ENCODE data around the gene NPEPPS. TPM values are rescaled to one million over a fixed set of nuclear protein-coding genes. Genes with fewer than 3 reads are reported as not detected.
A peak's percentile ranks its signal among the peaks of the same experiment; 100 is the strongest.
"Not testable (repeated sequence)": the region's sequence is repeated elsewhere in the genome, so short reads cannot be mapped to it uniquely, and the experiment has no call there.

NPEPPS gene, protein sequence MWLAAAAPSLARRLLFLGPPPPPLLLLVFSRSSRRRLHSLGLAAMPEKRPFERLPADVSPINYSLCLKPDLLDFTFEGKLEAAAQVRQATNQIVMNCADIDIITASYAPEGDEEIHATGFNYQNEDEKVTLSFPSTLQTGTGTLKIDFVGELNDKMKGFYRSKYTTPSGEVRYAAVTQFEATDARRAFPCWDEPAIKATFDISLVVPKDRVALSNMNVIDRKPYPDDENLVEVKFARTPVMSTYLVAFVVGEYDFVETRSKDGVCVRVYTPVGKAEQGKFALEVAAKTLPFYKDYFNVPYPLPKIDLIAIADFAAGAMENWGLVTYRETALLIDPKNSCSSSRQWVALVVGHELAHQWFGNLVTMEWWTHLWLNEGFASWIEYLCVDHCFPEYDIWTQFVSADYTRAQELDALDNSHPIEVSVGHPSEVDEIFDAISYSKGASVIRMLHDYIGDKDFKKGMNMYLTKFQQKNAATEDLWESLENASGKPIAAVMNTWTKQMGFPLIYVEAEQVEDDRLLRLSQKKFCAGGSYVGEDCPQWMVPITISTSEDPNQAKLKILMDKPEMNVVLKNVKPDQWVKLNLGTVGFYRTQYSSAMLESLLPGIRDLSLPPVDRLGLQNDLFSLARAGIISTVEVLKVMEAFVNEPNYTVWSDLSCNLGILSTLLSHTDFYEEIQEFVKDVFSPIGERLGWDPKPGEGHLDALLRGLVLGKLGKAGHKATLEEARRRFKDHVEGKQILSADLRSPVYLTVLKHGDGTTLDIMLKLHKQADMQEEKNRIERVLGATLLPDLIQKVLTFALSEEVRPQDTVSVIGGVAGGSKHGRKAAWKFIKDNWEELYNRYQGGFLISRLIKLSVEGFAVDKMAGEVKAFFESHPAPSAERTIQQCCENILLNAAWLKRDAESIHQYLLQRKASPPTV
- 100 to 1,000 TPM in 2 of 8 experiments, 10 to 100 TPM in 6; 57.4 to 132 (median 72.7) TPM for total RNA-seq

DNA sequence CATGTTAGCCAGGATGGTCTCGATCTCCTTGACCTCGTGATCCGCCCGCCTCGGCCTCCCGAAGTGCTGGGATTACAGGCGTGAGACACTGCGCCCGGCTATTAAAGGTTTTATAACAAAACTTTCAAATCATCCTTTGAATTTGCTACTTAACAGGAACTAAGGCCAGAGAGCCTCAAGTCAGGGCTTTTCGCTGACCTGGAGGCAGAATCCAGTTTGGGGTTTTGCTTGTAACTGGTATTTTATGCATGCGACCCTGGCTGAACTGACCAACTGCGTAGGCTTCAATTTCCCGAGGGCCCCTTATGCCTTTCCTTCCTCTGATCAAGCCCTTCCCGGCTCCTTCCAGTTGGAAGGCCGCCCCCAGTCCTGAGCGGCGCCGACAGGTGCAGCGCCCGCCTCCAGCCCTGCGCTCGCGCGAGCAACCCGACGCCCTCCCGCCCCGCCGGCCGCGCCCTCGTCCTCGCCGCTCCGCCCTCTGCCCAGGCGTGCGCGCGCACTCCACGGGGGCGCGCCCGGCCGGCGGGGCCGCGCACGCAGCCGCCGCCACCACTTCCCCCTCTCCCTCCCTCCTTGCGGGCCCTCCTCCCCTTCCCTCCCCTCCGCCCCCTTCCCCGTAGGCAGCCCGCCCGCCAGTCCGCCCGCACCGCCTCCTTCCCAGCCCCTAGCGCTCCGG lies at the start of gene NPEPPS:
Gene NPEPPS (plus strand): TSS at position 552 of the 676 bp plus-strand sequence. CDS start 193 bp downstream, outside the sequence.
- H3K4me1 ChIP-seq (replicated peaks in 1 of 2); in situ Hi-C loops (cut with MboI; ENCODE audit: low pct_unique_long_range_greater_than_20kb in 2 of 9, low sequenced_read_pairs in 9 of 9, unreplicated experiment in 9 of 9): not testable (repeated sequence)
- WGBS, 10 experiments = 100% methylated on average over 2 of the region's 60 CpGs; no CpG with 5 or more reads in 9 of the 10 experiments
- peak; percentile 60 to 85 (median 82) for ATAC-seq (replicated peaks in 6 of 8)
- peak within 1 kb of the TSS; percentile 52 to 79 (median 57) for H3K4me3 ChIP-seq
- H3K27ac ChIP-seq = peak within 1 kb of the TSS; percentile 66 to 93

DNA sequence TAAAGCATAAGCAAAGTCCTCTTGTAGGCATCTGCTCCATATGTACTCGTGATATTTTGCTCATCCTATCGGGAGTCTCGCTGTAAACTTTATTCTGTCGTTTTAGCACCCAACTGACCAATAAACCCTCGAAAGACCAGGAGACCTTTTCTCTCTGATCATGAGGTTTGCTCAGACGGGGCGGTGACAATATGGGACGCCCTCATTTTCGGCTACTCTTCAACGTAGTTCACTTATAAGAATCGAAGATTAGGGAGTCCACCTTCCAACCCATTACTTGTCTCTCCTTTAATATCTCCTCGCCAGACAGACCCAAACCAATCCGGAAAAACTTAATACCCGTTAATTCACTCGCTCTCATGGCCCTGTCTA lies 39.1 kb upstream of the NPEPPS start:
- H3K4me3 ChIP-seq = peak overlapping the region; percentile 48 to 76 (median 57)
- H3K4me1 ChIP-seq (replicated peaks in 1 of 2); in situ Hi-C loops (cut with MboI; ENCODE audit: low pct_unique_long_range_greater_than_20kb in 2 of 9, low sequenced_read_pairs in 9 of 9, unreplicated experiment in 9 of 9): not testable (repeated sequence)
- H3K27ac ChIP-seq = peak overlapping the region in 1 of 2 donors; percentile 60
- 0% methylated on average over 2 of the region's 15 CpGs; no CpG with 5 or more reads in 8 of the 10 experiments for WGBS, 10 experiments
- ATAC-seq (replicated peaks in 6 of 8) = peak in 3 of 8 experiments; percentile 19 to 32 (median 24)

DNA sequence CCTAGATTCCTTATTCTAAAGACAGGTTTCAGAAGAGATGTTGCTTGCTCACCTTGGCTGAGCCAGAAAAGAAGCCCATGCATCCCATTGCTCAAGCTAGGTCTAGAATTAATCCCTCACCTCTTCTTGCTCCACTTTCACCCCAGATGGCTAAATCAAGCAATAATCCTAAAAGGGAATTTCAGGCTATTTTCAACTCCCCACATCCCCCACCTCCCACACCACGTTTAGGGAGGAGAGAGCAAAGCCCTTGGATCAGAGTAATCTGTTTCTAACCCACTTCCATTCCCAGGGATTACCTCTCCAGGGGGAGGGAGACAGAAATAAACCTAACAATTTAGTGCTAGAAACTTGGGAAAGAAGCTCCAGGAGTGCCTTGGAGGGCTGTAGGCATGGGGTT lies 31.8 kb upstream of the NPEPPS start:
- H3K4me3 ChIP-seq; H3K4me1 ChIP-seq (replicated peaks in 1 of 2); ATAC-seq (replicated peaks in 6 of 8); in situ Hi-C loops (cut with MboI; ENCODE audit: low pct_unique_long_range_greater_than_20kb in 2 of 9, low sequenced_read_pairs in 9 of 9, unreplicated experiment in 9 of 9); H3K27ac ChIP-seq: not testable (repeated sequence)
- WGBS, 10 experiments = no CpG with 5 or more reads among the region's 1 CpG

DNA sequence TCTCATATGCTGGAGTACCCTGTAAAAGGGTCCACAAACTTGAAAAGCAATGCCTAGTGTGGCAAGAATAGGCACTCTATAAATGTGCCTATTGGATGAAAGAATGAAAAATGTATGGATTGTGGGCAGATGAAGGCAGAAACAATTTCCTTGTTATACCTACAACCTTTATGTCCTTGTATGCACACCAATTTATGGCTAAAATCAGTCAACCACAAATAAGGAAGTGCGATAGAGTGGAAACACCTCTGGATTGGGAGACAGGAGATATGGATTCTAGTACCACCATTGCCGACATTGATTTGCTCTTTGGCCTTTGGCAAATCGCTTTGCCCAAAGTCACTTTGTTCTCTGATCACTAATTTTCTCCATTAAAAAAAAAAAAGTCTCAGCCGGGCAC lies 31.4 kb upstream of the NPEPPS start:
- WGBS, 10 experiments = 40 to 100% (median 89%) methylated on average over 1 to 3 of the region's 4 CpGs; no CpG with 5 or more reads in 7 of the 10 experiments
- ATAC-seq (replicated peaks in 6 of 8); H3K4me1 ChIP-seq (replicated peaks in 1 of 2); in situ Hi-C loops (cut with MboI; ENCODE audit: low pct_unique_long_range_greater_than_20kb in 2 of 9, low sequenced_read_pairs in 9 of 9, unreplicated experiment in 9 of 9); H3K4me3 ChIP-seq; H3K27ac ChIP-seq: not testable (repeated sequence)

DNA sequence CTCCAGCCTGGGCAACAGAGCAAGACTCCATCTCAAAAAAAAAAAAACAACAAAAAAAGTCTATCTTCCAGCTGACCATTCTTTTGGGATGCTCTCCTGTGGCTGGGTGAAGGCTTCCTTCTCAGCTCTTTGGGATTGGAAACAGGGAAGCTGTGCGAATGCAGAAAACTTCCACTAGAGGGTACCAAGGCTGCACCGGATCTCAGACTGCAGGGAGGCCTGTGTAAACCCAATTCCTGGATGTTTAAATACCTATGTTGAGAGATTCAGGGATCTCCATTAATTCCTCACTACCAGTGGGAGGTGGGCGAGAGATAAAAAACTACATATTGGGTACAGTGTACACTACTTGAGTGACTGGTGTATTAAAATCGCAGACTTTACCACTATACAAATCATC lies 30.3 kb upstream of the NPEPPS start:
- H3K27ac ChIP-seq; H3K4me1 ChIP-seq (replicated peaks in 1 of 2); in situ Hi-C loops (cut with MboI; ENCODE audit: low pct_unique_long_range_greater_than_20kb in 2 of 9, low sequenced_read_pairs in 9 of 9, unreplicated experiment in 9 of 9); H3K4me3 ChIP-seq: not testable (repeated sequence)
- ATAC-seq (replicated peaks in 6 of 8) = peak; percentile 2 to 73 (median 62)
- 60 to 100% (median 80%) methylated on average over 1 of the region's 4 CpGs; no CpG with 5 or more reads in 7 of the 10 experiments for WGBS, 10 experiments

DNA sequence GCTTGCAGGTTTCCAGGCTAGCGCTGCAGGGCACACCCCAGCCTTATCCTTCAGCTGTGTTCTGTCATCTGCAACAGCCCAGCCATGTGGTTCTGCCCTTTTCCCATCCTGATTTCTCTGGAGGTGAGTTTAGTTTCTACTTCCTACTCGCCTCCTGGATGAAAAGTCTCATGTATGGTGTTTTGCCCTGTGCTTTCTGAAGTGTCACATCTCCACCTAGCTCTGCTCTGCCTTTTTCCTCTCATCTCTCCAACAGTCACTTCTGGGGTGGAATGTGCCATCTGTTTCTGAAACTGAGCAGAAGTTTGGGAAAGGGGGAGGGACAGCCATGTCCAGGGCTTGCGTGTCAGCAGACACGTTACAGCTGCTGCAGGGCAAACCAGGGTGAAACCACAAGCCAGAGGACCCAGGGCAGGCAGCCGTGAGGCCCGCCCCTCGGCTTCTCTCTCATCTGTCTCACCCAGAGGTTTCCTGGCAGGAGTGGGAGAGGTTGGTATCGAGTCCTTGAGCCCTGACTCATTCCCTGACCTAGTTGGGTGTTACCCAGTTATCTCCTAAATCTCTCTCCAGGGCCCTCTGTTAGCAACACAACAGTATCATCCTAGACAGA lies 28.7 kb upstream of the NPEPPS start:
- peak; percentile 76 to 92 (median 84) for ATAC-seq (replicated peaks in 6 of 8)
- H3K4me1 ChIP-seq (replicated peaks in 1 of 2); in situ Hi-C loops (cut with MboI; ENCODE audit: low pct_unique_long_range_greater_than_20kb in 2 of 9, low sequenced_read_pairs in 9 of 9, unreplicated experiment in 9 of 9); H3K27ac ChIP-seq; H3K4me3 ChIP-seq: not testable (repeated sequence)
- no CpG with 5 or more reads among the region's 8 CpGs for WGBS, 10 experiments

DNA sequence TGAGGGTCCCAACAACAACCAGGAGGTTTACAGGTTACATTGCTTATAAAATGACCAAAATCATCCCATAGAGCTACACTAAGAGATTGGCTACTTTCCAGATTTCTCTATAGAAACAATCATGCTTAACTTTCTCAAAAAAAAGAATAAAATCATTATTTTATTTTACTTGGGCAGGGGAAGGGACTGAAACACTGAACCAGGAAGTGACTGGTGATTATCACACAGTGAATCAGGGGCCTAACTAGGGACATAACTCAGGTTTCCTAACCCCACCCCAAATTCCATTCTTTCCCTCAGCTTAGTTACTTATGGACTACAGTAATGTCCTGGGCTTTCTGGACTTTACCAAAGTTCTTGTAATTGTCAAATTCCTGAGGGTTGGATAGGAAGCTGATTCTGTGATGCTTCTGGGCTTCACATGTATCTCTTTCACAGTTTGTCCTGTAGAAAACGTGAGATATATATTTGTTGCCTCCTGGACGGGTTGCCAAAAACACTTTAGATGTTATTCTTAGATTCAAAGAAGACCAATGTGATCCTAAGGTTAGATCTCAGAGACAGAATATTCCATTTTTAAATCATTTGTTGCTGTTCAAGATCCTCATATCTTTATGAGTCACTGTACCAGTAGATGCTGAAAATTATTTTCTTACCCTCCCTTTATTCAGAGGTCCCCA lies 28.0 kb upstream of the NPEPPS start:
- H3K4me3 ChIP-seq; H3K27ac ChIP-seq; in situ Hi-C loops (cut with MboI; ENCODE audit: low pct_unique_long_range_greater_than_20kb in 2 of 9, low sequenced_read_pairs in 9 of 9, unreplicated experiment in 9 of 9); H3K4me1 ChIP-seq (replicated peaks in 1 of 2): not testable (repeated sequence)
- ATAC-seq (replicated peaks in 6 of 8) = peak in 4 of 8 experiments; percentile 32 to 71 (median 66)
- no CpG with 5 or more reads among the region's 2 CpGs for WGBS, 10 experiments

DNA sequence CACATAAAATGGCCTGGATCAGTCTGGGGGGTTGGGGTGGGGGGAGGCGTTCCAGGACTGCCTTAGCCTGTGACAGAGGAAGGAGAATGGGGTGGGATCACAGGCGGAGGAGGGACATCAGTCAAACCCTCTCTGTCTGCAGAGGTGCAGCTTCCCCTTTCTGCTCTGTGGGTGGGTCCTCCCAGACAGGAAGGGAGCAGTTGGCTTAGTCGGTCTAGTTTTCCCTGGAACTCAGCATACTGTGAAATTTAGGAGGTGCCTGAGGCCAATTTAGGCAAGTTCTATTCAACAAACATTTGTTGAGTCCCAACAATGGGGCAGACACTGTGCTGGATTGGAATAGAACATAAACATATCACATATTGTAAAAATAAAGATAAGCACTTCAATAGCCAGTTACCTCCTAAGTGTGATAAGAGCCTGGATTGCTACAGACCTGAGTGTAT lies 19.2 kb upstream of the NPEPPS start:
- H3K27ac ChIP-seq; in situ Hi-C loops (cut with MboI; ENCODE audit: low pct_unique_long_range_greater_than_20kb in 2 of 9, low sequenced_read_pairs in 9 of 9, unreplicated experiment in 9 of 9); H3K4me3 ChIP-seq; H3K4me1 ChIP-seq (replicated peaks in 1 of 2): not testable (repeated sequence)
- peak in 3 of 8 experiments; percentile 60 to 95 (median 81) for ATAC-seq (replicated peaks in 6 of 8)
- 0 to 86% (median 22%) methylated on average over 1 of the region's 3 CpGs; no CpG with 5 or more reads in 7 of the 10 experiments for WGBS, 10 experiments

DNA sequence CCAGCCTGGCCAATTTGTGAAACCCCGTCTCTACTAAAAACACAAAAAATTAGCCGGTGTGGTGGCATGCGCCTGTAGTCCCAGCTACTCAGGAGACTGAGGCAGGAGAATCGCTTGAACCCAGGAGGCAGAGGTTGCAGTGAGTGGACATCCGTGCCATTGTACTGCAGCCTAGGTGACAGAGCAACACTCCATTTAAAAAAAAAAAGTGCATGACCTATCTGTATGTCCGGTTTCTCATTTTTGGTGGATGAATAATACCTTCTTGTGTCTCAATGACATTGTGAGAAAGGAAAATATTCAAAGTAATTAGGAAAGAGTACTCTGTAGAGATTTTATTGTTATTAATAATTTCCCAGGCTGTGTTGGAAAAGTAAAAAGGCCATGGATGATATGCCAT lies 17.6 kb upstream of the NPEPPS start:
- ATAC-seq (replicated peaks in 6 of 8); H3K4me1 ChIP-seq (replicated peaks in 1 of 2); in situ Hi-C loops (cut with MboI; ENCODE audit: low pct_unique_long_range_greater_than_20kb in 2 of 9, low sequenced_read_pairs in 9 of 9, unreplicated experiment in 9 of 9); H3K4me3 ChIP-seq; H3K27ac ChIP-seq: not testable (repeated sequence)
- 50 to 100% (median 86%) methylated on average over 1 to 5 of the region's 6 CpGs; no CpG with 5 or more reads in 6 of the 10 experiments for WGBS, 10 experiments

DNA sequence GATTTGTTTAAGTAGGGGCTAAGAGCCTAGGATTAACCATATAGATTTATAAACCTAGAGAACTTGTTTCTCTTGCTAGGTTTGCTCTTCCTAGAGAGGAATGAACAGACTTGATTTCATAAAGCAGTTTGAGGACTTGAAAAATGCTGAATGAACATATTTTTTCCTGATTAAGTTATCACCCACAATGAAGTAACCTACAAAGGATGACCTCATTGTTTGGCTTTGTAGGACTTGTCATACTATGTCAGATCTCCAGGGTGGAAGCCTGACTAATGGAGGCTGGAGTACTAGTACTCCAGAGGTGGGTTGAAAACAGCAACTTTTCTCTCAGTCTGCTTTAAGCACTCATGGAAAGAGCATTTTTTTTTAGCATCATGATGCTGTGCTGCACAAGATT lies 12.0 kb upstream of the NPEPPS start:
- H3K4me3 ChIP-seq; in situ Hi-C loops (cut with MboI; ENCODE audit: low pct_unique_long_range_greater_than_20kb in 2 of 9, low sequenced_read_pairs in 9 of 9, unreplicated experiment in 9 of 9); H3K27ac ChIP-seq; H3K4me1 ChIP-seq (replicated peaks in 1 of 2): not testable (repeated sequence)
- peak in 3 of 8 experiments; percentile 23 to 91 (median 53) for ATAC-seq (replicated peaks in 6 of 8)

DNA sequence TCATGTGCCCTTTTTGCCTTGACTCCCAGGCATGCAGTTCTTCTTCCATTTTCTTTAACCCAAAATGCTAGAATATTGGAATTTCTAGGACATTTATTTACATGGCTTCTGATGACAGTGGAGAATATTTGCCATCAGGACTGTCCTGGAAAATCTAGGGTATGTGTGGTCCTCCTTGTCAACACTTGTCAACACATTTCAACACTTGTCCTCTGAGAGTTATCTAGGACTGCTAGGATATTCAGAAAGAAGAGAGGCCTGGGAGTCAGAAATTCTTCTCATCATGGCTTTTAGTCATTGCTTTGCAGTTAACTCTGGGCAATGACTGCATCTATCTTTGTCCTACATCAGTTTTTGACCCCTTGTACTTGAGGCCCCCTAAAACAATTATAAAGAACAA lies 11.5 kb upstream of the NPEPPS start:
- in situ Hi-C loops (cut with MboI; ENCODE audit: low pct_unique_long_range_greater_than_20kb in 2 of 9, low sequenced_read_pairs in 9 of 9, unreplicated experiment in 9 of 9); H3K4me3 ChIP-seq; ATAC-seq (replicated peaks in 6 of 8); H3K4me1 ChIP-seq (replicated peaks in 1 of 2); H3K27ac ChIP-seq: not testable (repeated sequence)

DNA sequence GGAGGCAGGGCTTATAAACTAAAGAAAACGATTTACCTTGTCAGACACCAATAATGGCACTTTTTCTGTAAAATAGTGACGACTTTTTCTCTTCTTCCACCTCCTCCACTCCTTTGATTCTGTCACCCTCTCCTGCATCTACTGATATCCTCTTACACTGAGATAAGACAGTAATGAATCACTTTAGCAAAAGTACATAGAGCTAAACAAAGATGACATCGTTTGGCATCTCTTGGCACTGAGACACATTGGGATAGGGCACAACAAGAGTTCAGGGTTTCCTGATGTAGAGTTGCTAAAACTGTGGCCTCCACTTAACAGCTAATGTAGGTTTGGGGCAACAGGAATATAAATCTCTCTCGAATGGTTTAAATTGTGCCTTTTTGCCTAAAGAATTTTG lies 10.6 kb upstream of the NPEPPS start:
- in situ Hi-C loops (cut with MboI; ENCODE audit: low pct_unique_long_range_greater_than_20kb in 2 of 9, low sequenced_read_pairs in 9 of 9, unreplicated experiment in 9 of 9); H3K4me1 ChIP-seq (replicated peaks in 1 of 2); H3K27ac ChIP-seq; H3K4me3 ChIP-seq; ATAC-seq (replicated peaks in 6 of 8): not testable (repeated sequence)
- 67 to 80% methylated on average over 1 to 2 of the region's 4 CpGs; no CpG with 5 or more reads in 8 of the 10 experiments for WGBS, 10 experiments

Data from motor neuron (in vitro differentiated cells).